Mesenchymal stem cell (in vitro differentiated cells and primary cell): ENCODE results near the gene CAMTA1.

Source experiments
- DNase-seq: peaks from one replicate; pipeline ENCODE4 v3.0.0-alpha.2; 2013
- H2AFZ ChIP-seq: one replicate; pipeline ENCODE4 v1.6.1; 2013; ENCODE audit warnings: low read depth, mild to moderate bottlenecking, control low read depth, inconsistent platforms, low read length, moderate library complexity
- H2AK5ac ChIP-seq: 2 replicates; pipeline ENCODE4 v1.6.1; 2013; ENCODE audit warnings: low read length, moderate library complexity, mild to moderate bottlenecking, inconsistent platforms; ENCODE audit not compliant: severe bottlenecking
- H2BK120ac ChIP-seq: one replicate; pipeline ENCODE4 v1.6.1; 2013; ENCODE audit warnings: low read depth, mild to moderate bottlenecking, inconsistent platforms, low read length, moderate library complexity
- H2BK12ac ChIP-seq, 2 experiments: one replicate each; pipeline ENCODE4 v1.6.1; 2013; ENCODE audit warnings: inconsistent platforms in 2 of 2, low read length in 2 of 2, mild to moderate bottlenecking in 2 of 2, moderate library complexity in 2 of 2, control low read depth in 1 of 2
- H2BK15ac ChIP-seq: one replicate; pipeline ENCODE4 v1.6.1; 2013; ENCODE audit warnings: mild to moderate bottlenecking, low read depth, inconsistent platforms; ENCODE audit not compliant: poor library complexity, severe bottlenecking
- H2BK5ac ChIP-seq: 2 replicates; pipeline ENCODE4 v1.6.1; 2013; ENCODE audit warnings: low read depth, mild to moderate bottlenecking, low read length, control low read depth, inconsistent platforms; ENCODE audit not compliant: poor library complexity, severe bottlenecking
- H3K14ac ChIP-seq, 2 experiments: one replicate each; pipeline ENCODE4 v1.6.1; 2013; ENCODE audit warnings: inconsistent platforms in 2 of 2, low read length in 2 of 2, control low read depth in 1 of 2, mild to moderate bottlenecking in 1 of 2, moderate library complexity in 1 of 2
- H3K18ac ChIP-seq, 2 experiments: one replicate each; pipeline ENCODE4 v1.6.1; 2013; ENCODE audit warnings: inconsistent platforms in 2 of 2, low read length in 2 of 2, control low read depth in 1 of 2, low read depth in 1 of 2, mild to moderate bottlenecking in 1 of 2
- H3K23ac ChIP-seq, 2 experiments: one replicate each; pipeline ENCODE4 v1.6.1; 2013; ENCODE audit warnings: inconsistent platforms in 2 of 2, low read length in 2 of 2, mild to moderate bottlenecking in 2 of 2, moderate library complexity in 2 of 2, control low read depth in 1 of 2
- H3K27ac ChIP-seq: 2 replicates; pipeline ENCODE4 v1.5.1; 2013; ENCODE audit warnings: mild to moderate bottlenecking, moderate library complexity, low read length, control low read depth, inconsistent platforms; ENCODE audit not compliant: poor library complexity, severe bottlenecking
- H3K27me3 ChIP-seq, 2 experiments: 2 replicates each; pipeline versions ENCODE4 v1.6.1 to v1.7.0; 2013; ENCODE audit warnings: low read length in 2 of 2, mild to moderate bottlenecking in 2 of 2, moderate library complexity in 2 of 2, control low read depth in 1 of 2, inconsistent platforms in 1 of 2; ENCODE audit not compliant: control insufficient read depth in 1 of 2, insufficient read depth in 1 of 2
- H3K36me3 ChIP-seq, 2 experiments: 2 replicates each; pipeline versions ENCODE4 v1.6.1 to v1.7.0; 2013; ENCODE audit warnings: low read length in 2 of 2, control low read depth in 1 of 2, inconsistent platforms in 1 of 2, low read depth in 1 of 2, mild to moderate bottlenecking in 1 of 2; ENCODE audit not compliant: insufficient read depth in 2 of 2, control insufficient read depth in 1 of 2
- H3K4ac ChIP-seq, 2 experiments: one replicate each; pipeline ENCODE4 v1.6.1; 2013; ENCODE audit warnings: inconsistent platforms in 2 of 2, low read length in 2 of 2, mild to moderate bottlenecking in 2 of 2, moderate library complexity in 2 of 2, control low read depth in 1 of 2, low read depth in 1 of 2
- H3K4me1 ChIP-seq: 2 replicates; pipeline ENCODE4 v1.6.1; 2013; ENCODE audit warnings: low read depth, low read length, control low read depth; ENCODE audit not compliant: control insufficient read depth, insufficient read depth
- H3K4me2 ChIP-seq: 2 replicates; pipeline ENCODE4 v1.6.1; 2013; ENCODE audit warnings: low read length, mild to moderate bottlenecking, inconsistent platforms; ENCODE audit not compliant: poor library complexity, severe bottlenecking
- H3K4me3 ChIP-seq, 2 experiments: 2 replicates each; pipeline versions ENCODE4 v1.5.1 to v1.7.0; 2013; ENCODE audit warnings: low read length in 2 of 2, mild to moderate bottlenecking in 2 of 2, control low read depth in 1 of 2, low read depth in 1 of 2; ENCODE audit not compliant: insufficient read depth in 1 of 2
- H3K79me1 ChIP-seq: replicated peaks from 2 replicates; pipeline ENCODE4 v1.6.1; 2013; ENCODE audit warnings: mild to moderate bottlenecking, control low read depth, low read length, inconsistent platforms; ENCODE audit not compliant: poor library complexity, severe bottlenecking
- H3K9ac ChIP-seq: 2 replicates; pipeline ENCODE4 v1.7.0; 2013; ENCODE audit warnings: mild to moderate bottlenecking, low read length, moderate library complexity
- H3K9me3 ChIP-seq: 2 replicates; pipeline ENCODE4 v1.7.0; 2013; ENCODE audit warnings: mild to moderate bottlenecking, low read length; ENCODE audit not compliant: control insufficient read depth
- H4K8ac ChIP-seq: one replicate; pipeline ENCODE4 v1.6.1; 2013; ENCODE audit warnings: inconsistent platforms, mild to moderate bottlenecking, low read length, moderate library complexity
- H4K91ac ChIP-seq: one replicate; pipeline ENCODE4 v1.6.1; 2013; ENCODE audit warnings: mild to moderate bottlenecking, low read length, inconsistent platforms
- WGBS: methylation state at CpG from one replicate; pipeline ENCODE4 v1.1.7; 2013; ENCODE audit warnings: mixed read lengths; 5-methylcytosine and 5-hydroxymethylcytosine counted together

The CAMTA1 gene

GRCh38 chr1:7253118-7253480, 467.8 kb downstream of the CAMTA1 start:
- Histone ChIP-seq H3K36me3 (peaks cover 0 to 2% of the 10 kb centered on the region in 2 experiments), H3K23ac (no peak overlapping the region), H3K4me3 (no peak overlapping the region), H3K4ac (no peak overlapping the region), H2AK5ac (no peak overlapping the region), H3K18ac (peak overlapping the region in 1 of 2 experiments; percentile 44), H3K79me1 (no peaks in the 10 kb centered on the region), H3K14ac (no peak overlapping the region), H2BK15ac (no peak overlapping the region), H4K8ac (no peak overlapping the region), H3K27ac (no peak overlapping the region), H2BK5ac (no peak overlapping the region), H2BK120ac (no peak overlapping the region), H2AFZ (no peak overlapping the region), H3K9ac (peak overlapping the region; percentile 30), H3K4me1 (peaks cover 21% of the 10 kb centered on the region), H4K91ac (no peak overlapping the region), H2BK12ac (no peak overlapping the region), H3K9me3 (no peaks in the 10 kb centered on the region), H3K27me3 (peaks cover 0 to 6% of the 10 kb centered on the region in 2 experiments), H3K4me2 (no peak overlapping the region)
- no peak for DNase-seq
- 93% methylated on average over 4 of the region's 4 CpGs for WGBS

GRCh38 chr1:7253988-7254587, 468.8 kb downstream of the CAMTA1 start:
- no peaks in the 10 kb centered on the region for H3K36me3 ChIP-seq
- no peaks in the 10 kb centered on the region for H3K27me3 ChIP-seq
- no peak overlapping the region for H2BK5ac ChIP-seq
- no peak overlapping the region for H4K91ac ChIP-seq
- WGBS, result 93% methylated on average over 10 of the region's 11 CpGs
- no peak overlapping the region for H3K9ac ChIP-seq
- no peak overlapping the region for H3K14ac ChIP-seq
- no peaks in the 10 kb centered on the region for H3K9me3 ChIP-seq
- no peak for DNase-seq
- H2BK12ac ChIP-seq, result no peak overlapping the region
- no peak overlapping the region for H4K8ac ChIP-seq
- no peak overlapping the region for H3K4me3 ChIP-seq
- H3K18ac ChIP-seq, result no peak overlapping the region
- H3K4me2 ChIP-seq, result no peak overlapping the region
- H3K4me1 ChIP-seq, result peaks cover 20% of the 10 kb centered on the region
- H3K4ac ChIP-seq, result no peak overlapping the region
- H2AFZ ChIP-seq, result no peak overlapping the region
- no peak overlapping the region for H3K23ac ChIP-seq
- no peak overlapping the region for H2BK120ac ChIP-seq
- H3K27ac ChIP-seq, result no peak overlapping the region
- no peak overlapping the region for H2AK5ac ChIP-seq
- H2BK15ac ChIP-seq, result no peak overlapping the region
- H3K79me1 ChIP-seq, result no peaks in the 10 kb centered on the region

GRCh38 chr1:7255303-7256058, 470.2 kb downstream of the CAMTA1 start:
- no peak overlapping the region for H2BK5ac ChIP-seq
- H2AK5ac ChIP-seq, result no peak overlapping the region
- no peaks in the 10 kb centered on the region for H3K9me3 ChIP-seq
- no peak overlapping the region for H3K4me2 ChIP-seq
- H3K4me1 ChIP-seq, result peaks cover 14% of the 10 kb centered on the region
- no peak overlapping the region for H2BK120ac ChIP-seq
- H4K91ac ChIP-seq, result no peak overlapping the region
- no peaks in the 10 kb centered on the region for H3K27me3 ChIP-seq
- H3K4ac ChIP-seq, result no peak overlapping the region
- 79% methylated on average over 13 of the region's 13 CpGs for WGBS
- no peak overlapping the region for H3K9ac ChIP-seq
- H3K79me1 ChIP-seq, result no peaks in the 10 kb centered on the region
- no peak overlapping the region for H2AFZ ChIP-seq
- peak overlapping the region in 1 of 2 experiments; percentile 58 for H3K18ac ChIP-seq
- no peak overlapping the region for H3K23ac ChIP-seq
- no peak overlapping the region for H2BK12ac ChIP-seq
- H2BK15ac ChIP-seq, result no peak overlapping the region
- H3K36me3 ChIP-seq, result no peaks in the 10 kb centered on the region
- H4K8ac ChIP-seq, result peak overlapping the region; percentile 73
- no peak overlapping the region for H3K14ac ChIP-seq
- H3K4me3 ChIP-seq, result no peak overlapping the region
- DNase-seq, result peak; percentile 15
- H3K27ac ChIP-seq, result no peak overlapping the region

- no peak overlapping the region for H3K23ac ChIP-seq
- DNase-seq, result no peak
Observed at GRCh38 chr1:7256526-7256925, 471.3 kb downstream of the CAMTA1 start.

More at GRCh38 chr1:7256526-7256925, 471.3 kb downstream of the CAMTA1 start:
- no peak overlapping the region for H2AK5ac ChIP-seq
- H3K36me3 ChIP-seq, result no peaks in the 10 kb centered on the region
- no peak overlapping the region for H2BK120ac ChIP-seq
- no peak overlapping the region for H3K9ac ChIP-seq
- no peak overlapping the region for H3K14ac ChIP-seq
- H3K4me1 ChIP-seq, result peaks cover 8% of the 10 kb centered on the region
- no peak overlapping the region for H3K4me2 ChIP-seq
- no peak overlapping the region for H2BK12ac ChIP-seq
- H2BK15ac ChIP-seq, result no peak overlapping the region
- no peak overlapping the region for H4K91ac ChIP-seq
- no peak overlapping the region for H3K4ac ChIP-seq
- H4K8ac ChIP-seq, result no peak overlapping the region
- WGBS, result 96% methylated on average over 6 of the region's 7 CpGs
- H3K4me3 ChIP-seq, result no peak overlapping the region
- H2BK5ac ChIP-seq, result no peak overlapping the region
- no peak overlapping the region for H2AFZ ChIP-seq
- no peak overlapping the region for H3K27ac ChIP-seq
- no peaks in the 10 kb centered on the region for H3K9me3 ChIP-seq
- H3K18ac ChIP-seq, result no peak overlapping the region
- H3K79me1 ChIP-seq, result no peaks in the 10 kb centered on the region
- H3K27me3 ChIP-seq, result no peaks in the 10 kb centered on the region
